Esophagus squamous epithelium (tissue), 5 donors: ENCODE results near the gene LMAN2L. TPM values are rescaled to one million over a fixed set of nuclear protein-coding genes. Genes with fewer than 3 reads are reported as not detected.

Source experiments
- DNase-seq: peaks from one replicate; lab custom pipeline; 2025; lab: John Stamatoyannopoulos, UW
- H3K27ac ChIP-seq, 4 donors: fragments of 200-600 bp; sonication (generic); one replicate each; pipeline ENCODE4 v1.5.1; 2016 to 2019; ENCODE audit warnings: mild to moderate bottlenecking in 1 of 4
- H3K27me3 ChIP-seq, 4 donors: fragments of 200-600 bp; sonication (generic); 1 replicate in 3 of 4; 2 replicates in 1 of 4; pipeline versions ENCODE4 v1.5.1 to v1.6.0; 2017 to 2021; ENCODE audit warnings: antibody characterized with exemption in 1 of 4
- H3K36me3 ChIP-seq, 3 donors: fragments of 200-600 bp; sonication (generic); one replicate each; pipeline ENCODE4 v1.5.1; 2016 to 2019
- H3K4me1 ChIP-seq, 3 donors: fragments of 200-600 bp; sonication (generic); one replicate each; pipeline ENCODE4 v1.5.1; 2017 to 2019
- H3K4me3 ChIP-seq, 4 donors: fragments of 200-600 bp; sonication (generic); 1 replicate in 3 of 4; 2 replicates in 1 of 4; pipeline ENCODE4 v1.5.1; 2016 to 2019; ENCODE audit warnings: mild to moderate bottlenecking in 2 of 4, moderate library complexity in 1 of 4
- H3K9me3 ChIP-seq, 3 donors: fragments of 200-600 bp; sonication (generic); one replicate each; pipeline ENCODE4 v1.5.1; 2016 to 2019
- CTCF ChIP-seq, 6 experiments: fragments of 450-650 bp in 4 of 6; fragments of 200-600 bp in 2 of 6; sonication (generic) in 2 of 6; IDR thresholded peaks; one replicate each; pipeline ENCODE4 v1.5.1; 2016 to 2019; ENCODE audit warnings: antibody characterized with exemption in 6 of 6, mild to moderate bottlenecking in 4 of 6, moderate library complexity in 4 of 6
- POLR2A ChIP-seq, 4 donors: fragments of 450-650 bp; IDR thresholded peaks; one replicate each; pipeline ENCODE4 v1.6.1; 2017; ENCODE audit warnings: antibody characterized with exemption in 4 of 4, mild to moderate bottlenecking in 4 of 4, moderate library complexity in 3 of 4
- WGBS, 2 donors: methylation state at CpG; one replicate each; pipeline ENCODE4 v1.1.5; 2018; 5-methylcytosine and 5-hydroxymethylcytosine counted together
- intact Hi-C: fragments of 100-400 bp; cut with DNase I; formaldehyde crosslinking; loops from one replicate; pipeline ENCODE4 v1.15.0; 2022
- total RNA-seq, 4 donors: library from RNA; depleted of rRNA; stranded (reverse); fragments of >200 nt; gene quantifications; one replicate each; pipeline ENCODE4 v1.1.0, GENCODE V29; 2016
- donor health status: DM: yes; HTN: yes; CAD: no.

The LMAN2L gene
- 10 to 100 TPM in 2 of 4 donors, 1 to 10 TPM in 2; 7.4 to 12.6 (median 10.5) TPM for total RNA-seq

GRCh38 chr2:96739633-96740428 is at the start of gene LMAN2L:
LMAN2L (minus strand) TSS chr2:96740064; CDS start chr2:96740040, 24 bp downstream.
- intact Hi-C loops, result no loop called here

GRCh38 chr2:96789245-96789617 is 49.4 kb upstream of the LMAN2L start:
- Histone ChIP-seq H3K4me1 (peaks cover 23 to 40% (median 28%) of the 10 kb centered on the region in 3 donors), H3K27ac (peak overlapping the region in 2 of 4 donors; percentile 79), H3K27me3 (no peaks in the 10 kb centered on the region), H3K36me3 (no peaks in the 10 kb centered on the region), H3K9me3 (no peaks in the 10 kb centered on the region), H3K4me3 (no peak overlapping the region)
- WGBS, 2 donors, result 70 to 75% methylated on average over 3 to 4 of the region's 6 CpGs
- intact Hi-C loops, result no loop called here
- no peak for DNase-seq
- TF ChIP-seq POLR2A (IDR thresholded peaks at IDR 0.05), result no peak
- no peak for TF ChIP-seq CTCF (IDR thresholded peaks at IDR 0.05)

More at GRCh38 chr2:96739633-96740428, at the start of gene LMAN2L:
- Histone ChIP-seq H3K9me3 (no peaks in the 10 kb centered on the region), H3K27me3 (no peaks in the 10 kb centered on the region), H3K4me3 (peak within 1 kb of the TSS; percentile 66 to 81 (median 75)), H3K4me1 (peaks cover 5 to 53% (median 28%) of the 10 kb centered on the region in 3 donors), H3K36me3 (peaks cover 0 to 31% (median 0%) of the 10 kb centered on the region in 3 donors), H3K27ac (peak within 1 kb of the TSS; percentile 76 to 87 (median 84))
- 1% methylated on average over 27 to 35 of the region's 43 CpGs for WGBS, 2 donors
- DNase-seq, result peak; percentile 91
- TF ChIP-seq CTCF (IDR thresholded peaks at IDR 0.05) (no peak), POLR2A (IDR thresholded peaks at IDR 0.05) (no peak)

- Histone ChIP-seq H3K27ac (peak overlapping the region; percentile 49 to 79 (median 68)), H3K4me1 (peaks cover 23 to 40% (median 28%) of the 10 kb centered on the region in 3 donors), H3K9me3 (no peaks in the 10 kb centered on the region), H3K4me3 (no peak overlapping the region), H3K27me3 (no peaks in the 10 kb centered on the region), H3K36me3 (no peaks in the 10 kb centered on the region)
- WGBS, 2 donors, result 85 to 86% methylated on average over 6 to 9 of the region's 17 CpGs
- TF ChIP-seq CTCF (IDR thresholded peaks at IDR 0.05) (no peak), POLR2A (IDR thresholded peaks at IDR 0.05) (no peak)
- intact Hi-C loops, result no loop called here
- DNase-seq, result no peak
Measured at GRCh38 chr2:96788442-96789244, 48.8 kb upstream of the LMAN2L start.

- TF ChIP-seq CTCF (IDR thresholded peaks at IDR 0.05) (no peak), POLR2A (IDR thresholded peaks at IDR 0.05) (no peak)
- H3K27me3 ChIP-seq, result no peaks in the 10 kb centered on the region
- no peaks in the 10 kb centered on the region for H3K36me3 ChIP-seq
- 79 to 84% methylated on average over 3 of the region's 3 CpGs for WGBS, 2 donors
- H3K9me3 ChIP-seq, result no peaks in the 10 kb centered on the region
- no peak overlapping the region for H3K4me3 ChIP-seq
- peak overlapping the region; percentile 4 to 79 (median 68) for H3K27ac ChIP-seq
- intact Hi-C loops, result no loop called here
- DNase-seq, result no peak
- peaks cover 23 to 40% (median 28%) of the 10 kb centered on the region in 3 donors for H3K4me1 ChIP-seq
Measured at GRCh38 chr2:96787411-96787810, 47.5 kb upstream of the LMAN2L start.
